HepG2 (cell line): ENCODE measurements around the gene GIPC2. TPM values are rescaled to one million over a fixed set of nuclear protein-coding genes. Genes with fewer than 3 reads are reported as not detected.

Source experiments
- BCL3 ChIP-seq: sonication (generic); formaldehyde crosslinking; IDR thresholded peaks from 2 replicates; pipeline ENCODE4 v1.5.1; 2020; ENCODE audit warnings: mild to moderate bottlenecking, missing genetic modification reagents, moderate library complexity
- BCL6 ChIP-seq: IDR thresholded peaks from 2 replicates; pipeline ENCODE4 v1.6.1; 2016; ENCODE audit warnings: missing genetic modification reagents, missing compliant biosample characterization
- BRCA1 ChIP-seq: sonication (generic); formaldehyde crosslinking; IDR thresholded peaks from 2 replicates; pipeline ENCODE4 v1.4.0; 2020; ENCODE audit warnings: missing genetic modification reagents
- CBFB ChIP-seq: sonication (generic); formaldehyde crosslinking; IDR thresholded peaks from 2 replicates; pipeline ENCODE4 v1.4.0; 2020; ENCODE audit warnings: missing genetic modification reagents
- CBX1 ChIP-seq: IDR thresholded peaks from one replicate; pipeline ENCODE4 v1.6.1; 2016; ENCODE audit warnings: antibody characterized with exemption, low read depth
- CSRNP2 ChIP-seq: sonication (generic); formaldehyde crosslinking; conservative IDR thresholded peaks from 2 replicates; pipeline ENCODE4 v1.8.0; 2022; ENCODE audit warnings: low read depth, missing genetic modification reagents
- ISX ChIP-seq: sonication (generic); formaldehyde crosslinking; conservative IDR thresholded peaks from 2 replicates; pipeline ENCODE4 v1.5.0; 2020; ENCODE audit warnings: missing genetic modification reagents
- KAT8 ChIP-seq: IDR thresholded peaks from 2 replicates; pipeline ENCODE4 v1.6.1; 2016; ENCODE audit warnings: missing genetic modification reagents, missing compliant biosample characterization
- MZF1 ChIP-seq: sonication (generic); formaldehyde crosslinking; IDR thresholded peaks from 2 replicates; pipeline ENCODE4 v1.8.1; 2023; ENCODE audit warnings: mild to moderate bottlenecking, missing genetic modification reagents, borderline replicate concordance
- NFIB ChIP-seq: sonication (generic); formaldehyde crosslinking; IDR thresholded peaks from 2 replicates; pipeline ENCODE4 v1.9.0; 2021; ENCODE audit warnings: missing genetic modification reagents, mild to moderate bottlenecking, borderline replicate concordance
- SIN3A ChIP-seq: IDR thresholded peaks from 2 replicates; pipeline ENCODE4 v1.6.1; 2011; ENCODE audit warnings: low read depth, mild to moderate bottlenecking, control low read depth, low read length, borderline replicate concordance
- SNAPC2 ChIP-seq: sonication (generic); formaldehyde crosslinking; IDR thresholded peaks from 2 replicates; pipeline ENCODE4 v1.8.1; 2022; ENCODE audit warnings: mild to moderate bottlenecking, missing genetic modification reagents
- TEAD3 ChIP-seq: optimal IDR thresholded peaks from 2 replicates; pipeline ENCODE3; 2016; ENCODE audit warnings: borderline replicate concordance
- THAP11 ChIP-seq: IDR thresholded peaks from 2 replicates; pipeline ENCODE4 v1.6.1; 2016; ENCODE audit warnings: missing biosample characterization, missing genetic modification reagents
- ZFP82 ChIP-seq: sonication (generic); formaldehyde crosslinking; IDR thresholded peaks from 2 replicates; pipeline ENCODE4 v1.5.1; 2020; ENCODE audit warnings: mild to moderate bottlenecking, missing genetic modification reagents, borderline replicate concordance
- ZFP90 ChIP-seq: sonication (generic); formaldehyde crosslinking; IDR thresholded peaks from 2 replicates; pipeline ENCODE4 v1.8.0; 2022; ENCODE audit warnings: missing genetic modification reagents, mild to moderate bottlenecking, inconsistent platforms, borderline replicate concordance
- ZNF335 ChIP-seq: sonication (generic); formaldehyde crosslinking; IDR thresholded peaks from 2 replicates; pipeline ENCODE4 v1.4.0; 2020; ENCODE audit warnings: missing genetic modification reagents
- ZNF550 ChIP-seq: sonication (generic); formaldehyde crosslinking; IDR thresholded peaks from 2 replicates; pipeline ENCODE4 v1.4.0; 2020; ENCODE audit warnings: mild to moderate bottlenecking, missing genetic modification reagents, borderline replicate concordance
- ZNF841 ChIP-seq: sonication (generic); formaldehyde crosslinking; IDR thresholded peaks from 2 replicates; pipeline ENCODE4 v1.8.1; 2023; ENCODE audit warnings: missing genetic modification reagents, borderline replicate concordance
- ZZZ3 ChIP-seq: sonication (generic); formaldehyde crosslinking; IDR thresholded peaks from 2 replicates; pipeline ENCODE4 v1.4.0; 2020; ENCODE audit warnings: missing genetic modification reagents, mild to moderate bottlenecking, borderline replicate concordance
- polyA plus RNA-seq, 8 experiments: library from polyadenylated mRNA; depleted of rRNA in 3 of 8; stranded (reverse) in 7 of 8; unstranded in 1 of 8; fragments of >200 nt; fragmentation: Illumina TruSeq in 4 of 8; extraction: Trizol in 4 of 8; gene quantifications; 2 replicates each; pipeline versions ENCODE4 v1.2.1 to v1.2.3, GENCODE V29; 2011 to 2016; ENCODE audit warnings: low read depth in 4 of 8, missing spikeins in 1 of 8, mixed read lengths in 1 of 8; ENCODE audit not compliant: insufficient read depth in 1 of 8
- total RNA-seq, 5 experiments: library from RNA; depleted of rRNA; stranded (reverse); fragments of >200 nt; fragmentation: Illumina TruSeq; extraction: Trizol; gene quantifications; 2 replicates each; pipeline ENCODE4 v1.2.3, GENCODE V29; 2016; ENCODE audit warnings: low read depth in 1 of 5
- TF ChIP-seq, protein P1 (sequence below): fragments of 450-650 bp; IDR thresholded peaks from 2 replicates; pipeline ENCODE4 v1.6.1; 2016
- TF ChIP-seq, protein P2 (sequence below): sonication (generic); formaldehyde crosslinking; IDR thresholded peaks from 2 replicates; pipeline ENCODE4 v1.4.0; 2020; ENCODE audit warnings: mild to moderate bottlenecking, low read depth, missing genetic modification reagents
- TF ChIP-seq, protein P3 (sequence below): IDR thresholded peaks from 2 replicates; pipeline ENCODE4 v1.6.1; 2016

The GIPC2 gene
- total and polyA plus RNA-seq, 2 of the 13 experiments (the other 11 are each of a cell fraction or from before 2014, with no cell fraction given): 6.1 to 21.6 TPM

- no peak for TF ChIP-seq BCL3
- no peak for TF ChIP-seq CBFB
- TF ChIP-seq ISX: no peak
- TF ChIP-seq NFIB: no peak
- TF ChIP-seq, protein P1, sequence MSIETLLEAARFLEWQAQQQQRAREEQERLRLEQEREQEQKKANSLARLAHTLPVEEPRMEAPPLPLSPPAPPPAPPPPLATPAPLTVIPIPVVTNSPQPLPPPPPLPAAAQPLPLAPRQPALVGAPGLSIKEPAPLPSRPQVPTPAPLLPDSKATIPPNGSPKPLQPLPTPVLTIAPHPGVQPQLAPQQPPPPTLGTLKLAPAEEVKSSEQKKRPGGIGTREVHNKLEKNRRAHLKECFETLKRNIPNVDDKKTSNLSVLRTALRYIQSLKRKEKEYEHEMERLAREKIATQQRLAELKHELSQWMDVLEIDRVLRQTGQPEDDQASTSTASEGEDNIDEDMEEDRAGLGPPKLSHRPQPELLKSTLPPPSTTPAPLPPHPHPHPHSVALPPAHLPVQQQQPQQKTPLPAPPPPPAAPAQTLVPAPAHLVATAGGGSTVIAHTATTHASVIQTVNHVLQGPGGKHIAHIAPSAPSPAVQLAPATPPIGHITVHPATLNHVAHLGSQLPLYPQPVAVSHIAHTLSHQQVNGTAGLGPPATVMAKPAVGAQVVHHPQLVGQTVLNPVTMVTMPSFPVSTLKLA: no peak
- TF ChIP-seq ZZZ3 (CRISPR knock-in tag): no peak
- TF ChIP-seq THAP11: peak; percentile 41
- TF ChIP-seq, protein P2, sequence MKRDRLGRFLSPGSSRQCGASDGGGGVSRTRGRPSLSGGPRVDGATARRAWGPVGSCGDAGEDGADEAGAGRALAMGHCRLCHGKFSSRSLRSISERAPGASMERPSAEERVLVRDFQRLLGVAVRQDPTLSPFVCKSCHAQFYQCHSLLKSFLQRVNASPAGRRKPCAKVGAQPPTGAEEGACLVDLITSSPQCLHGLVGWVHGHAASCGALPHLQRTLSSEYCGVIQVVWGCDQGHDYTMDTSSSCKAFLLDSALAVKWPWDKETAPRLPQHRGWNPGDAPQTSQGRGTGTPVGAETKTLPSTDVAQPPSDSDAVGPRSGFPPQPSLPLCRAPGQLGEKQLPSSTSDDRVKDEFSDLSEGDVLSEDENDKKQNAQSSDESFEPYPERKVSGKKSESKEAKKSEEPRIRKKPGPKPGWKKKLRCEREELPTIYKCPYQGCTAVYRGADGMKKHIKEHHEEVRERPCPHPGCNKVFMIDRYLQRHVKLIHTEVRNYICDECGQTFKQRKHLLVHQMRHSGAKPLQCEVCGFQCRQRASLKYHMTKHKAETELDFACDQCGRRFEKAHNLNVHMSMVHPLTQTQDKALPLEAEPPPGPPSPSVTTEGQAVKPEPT (CRISPR knock-in tag): no peak
- TF ChIP-seq KAT8 (CRISPR knock-in tag): no peak; the same call in 1 of the 2 replicates
- TF ChIP-seq SIN3A: peak; percentile 66; the same call in 1 of the 2 replicates
- no peak for TF ChIP-seq ZNF550 (CRISPR knock-in tag)
- TF ChIP-seq BCL6 (CRISPR knock-in tag): no peak
- no peak; the same call in 1 of the 2 replicates for TF ChIP-seq SNAPC2 (CRISPR knock-in tag)
- TF ChIP-seq MZF1: no peak
- TF ChIP-seq ZNF841 (CRISPR knock-in tag): no peak
- TF ChIP-seq ZFP90 (CRISPR knock-in tag): no peak
- TF ChIP-seq, protein P3, sequence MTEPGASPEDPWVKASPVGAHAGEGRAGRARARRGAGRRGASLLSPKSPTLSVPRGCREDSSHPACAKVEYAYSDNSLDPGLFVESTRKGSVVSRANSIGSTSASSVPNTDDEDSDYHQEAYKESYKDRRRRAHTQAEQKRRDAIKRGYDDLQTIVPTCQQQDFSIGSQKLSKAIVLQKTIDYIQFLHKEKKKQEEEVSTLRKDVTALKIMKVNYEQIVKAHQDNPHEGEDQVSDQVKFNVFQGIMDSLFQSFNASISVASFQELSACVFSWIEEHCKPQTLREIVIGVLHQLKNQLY: no peak
- no peak for TF ChIP-seq CSRNP2 (CRISPR knock-in tag)
- 0 out of 2 replicates have a peak, but pooled peaks have one; percentile 30 for TF ChIP-seq ZNF335
- no peak for TF ChIP-seq TEAD3
- no peak for TF ChIP-seq ZFP82 (CRISPR knock-in tag)
- TF ChIP-seq BRCA1 (CRISPR knock-in tag): no peak
- no peak for TF ChIP-seq CBX1
Observed at GRCh38 chr1:78004719-78005447, 40.9 kb upstream of the GIPC2 start, which contains the start of gene DNAJB4 (continued).
